ENCODE results near the gene BPIFB3.

BPIFB3 gene

DNA sequence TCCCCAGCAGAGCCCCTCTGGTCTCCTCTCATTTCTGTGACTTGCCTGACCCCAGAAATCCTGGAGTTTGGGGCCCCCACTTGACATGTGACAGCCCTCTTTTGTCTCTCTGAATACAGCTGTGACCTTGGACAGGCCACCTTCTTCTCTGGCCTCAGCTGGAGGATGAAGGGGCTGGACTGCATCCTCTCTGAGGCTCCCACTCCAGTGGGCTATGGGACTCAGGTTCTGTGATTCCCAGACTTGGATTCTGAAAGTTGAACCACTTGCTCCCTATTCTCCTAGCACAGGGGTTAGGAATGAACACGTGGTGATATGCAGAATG, 9.1 kb downstream of the BPIFB3 start:
- no peak for DNase-seq (ENCODE audit: low read depth in 2 of 2)

DNA sequence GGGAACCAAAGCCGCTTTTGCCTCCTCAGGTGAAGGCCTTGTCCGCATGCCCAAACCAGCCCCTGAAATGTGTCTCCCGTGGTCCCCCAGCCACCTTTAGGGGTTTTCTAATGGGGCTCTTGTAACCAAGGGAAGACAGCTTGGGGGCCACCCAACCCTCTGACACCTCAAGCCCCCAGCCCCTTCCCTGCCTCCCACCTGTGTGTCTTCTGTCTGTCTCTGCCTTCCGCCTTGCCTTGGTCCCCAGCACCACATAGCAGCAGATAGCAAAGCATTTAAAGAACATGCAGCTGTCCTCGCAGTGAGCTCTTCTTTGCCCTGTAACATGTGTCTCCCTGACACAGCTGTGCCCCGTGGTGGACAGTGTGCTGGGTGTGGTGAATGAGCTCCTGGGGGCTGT, 9.6 kb downstream of the BPIFB3 start:
- no peak for DNase-seq (ENCODE audit: low read depth in 2 of 2)

DNA sequence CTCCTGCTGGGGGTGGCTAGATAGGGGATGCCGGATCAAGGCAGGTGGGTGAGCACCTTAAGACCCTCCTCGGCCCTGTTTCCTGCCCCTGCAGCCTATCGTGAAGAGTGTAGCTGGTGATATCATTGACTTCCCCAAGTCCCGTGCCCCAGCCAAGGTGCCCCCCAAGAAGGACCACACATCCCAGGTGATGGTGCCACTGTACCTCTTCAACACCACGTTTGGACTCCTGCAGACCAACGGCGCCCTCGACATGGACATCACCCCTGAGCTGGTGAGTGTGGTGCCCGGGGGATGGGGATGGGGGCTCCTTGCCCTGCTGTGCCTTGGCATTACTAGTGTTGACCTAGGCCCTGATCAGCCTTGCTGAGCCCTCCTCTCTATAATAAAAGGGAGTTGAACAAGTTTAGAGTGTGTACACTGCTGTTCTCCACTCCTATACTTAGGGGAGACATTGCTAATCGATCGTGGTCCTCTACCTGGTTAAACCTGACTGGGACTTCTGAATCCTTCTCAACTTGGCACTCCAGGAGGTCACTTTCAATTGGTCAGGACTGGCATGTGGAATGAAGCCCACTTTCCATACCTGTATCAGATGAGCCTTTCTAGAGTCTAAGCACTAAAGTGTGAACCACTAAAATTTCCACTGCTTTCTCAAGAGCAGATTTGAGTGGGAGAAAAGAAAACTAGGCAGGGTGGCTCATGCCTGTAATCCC, 11.0 kb downstream of the BPIFB3 start:
- DNase-seq (ENCODE audit: low read depth in 2 of 2) = no peak

DNA sequence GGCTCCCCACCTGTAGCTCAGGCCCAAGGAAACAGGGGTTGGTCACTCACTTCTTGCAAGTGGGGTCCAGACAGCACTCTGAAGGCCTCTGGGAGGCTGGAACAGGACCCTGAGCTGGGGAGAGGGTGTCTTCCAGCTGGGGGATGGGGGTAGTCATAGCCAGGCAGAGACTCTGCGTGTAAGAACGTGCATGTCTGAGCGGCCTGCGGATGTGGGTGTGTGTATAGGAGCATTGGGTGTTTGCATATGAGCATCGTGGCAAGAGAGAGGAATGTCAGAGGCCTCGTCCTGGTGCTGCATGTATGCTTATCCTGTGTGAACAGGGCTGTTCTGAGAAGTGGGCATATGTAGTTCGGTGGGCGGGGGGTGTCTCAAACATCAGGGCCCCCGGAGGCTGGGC, 12.1 kb downstream of the BPIFB3 start:
- DNase-seq (ENCODE audit: low read depth in 2 of 2) = no peak

DNA sequence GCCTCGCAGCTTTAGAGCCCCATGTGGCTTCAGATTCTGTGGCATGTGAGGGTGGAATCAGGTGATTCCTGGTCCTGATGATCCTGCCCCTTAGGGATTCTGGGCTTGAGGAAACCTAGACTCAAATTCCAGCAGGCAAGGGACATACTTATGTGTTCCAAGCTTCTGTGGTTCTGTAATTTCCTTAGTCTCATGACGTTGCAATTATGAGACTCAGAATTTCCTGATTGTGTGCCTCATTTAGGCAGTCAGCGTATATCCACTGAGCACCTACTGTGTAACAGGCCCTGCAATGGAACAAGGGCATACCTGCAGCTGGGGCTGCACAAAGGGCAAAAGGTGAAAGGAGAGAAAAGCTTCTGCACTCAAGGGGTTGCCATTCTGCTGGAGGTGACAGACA, 14.1 kb downstream of the BPIFB3 start:
- DNase-seq (ENCODE audit: low read depth in 2 of 2) = no peak

DNA sequence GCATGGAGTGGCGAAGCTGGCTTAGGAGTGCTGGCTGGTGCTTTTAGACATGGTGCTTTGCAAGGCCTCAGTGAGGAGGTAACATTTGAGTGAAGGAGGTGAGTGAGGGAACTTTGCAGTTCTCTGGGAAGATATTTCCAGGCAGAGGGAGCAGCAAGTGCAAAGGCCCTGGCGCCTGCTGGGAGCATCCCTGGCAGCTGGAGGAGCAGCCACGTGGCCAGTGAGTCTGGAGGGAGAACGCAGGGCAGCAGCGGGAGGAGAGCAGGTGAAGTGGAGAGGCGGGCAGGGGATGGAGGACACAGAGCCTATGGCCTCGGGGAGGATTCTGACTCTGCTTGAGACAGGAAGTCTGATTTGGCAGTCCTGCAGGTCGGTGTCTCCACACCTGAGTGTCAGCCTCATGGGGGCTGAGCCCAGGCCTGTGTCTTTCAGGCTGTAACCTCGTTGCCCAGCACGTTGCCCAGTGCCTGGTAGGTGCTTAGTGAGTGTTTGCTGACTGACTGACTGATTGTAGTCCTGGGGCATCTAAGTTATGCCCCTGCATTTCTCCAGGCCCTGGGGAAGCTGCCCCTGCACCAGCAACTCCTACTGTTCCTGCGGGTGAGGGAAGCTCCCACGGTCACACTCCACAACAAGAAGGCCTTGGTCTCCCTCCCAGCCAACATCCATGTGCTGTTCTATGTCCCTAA, 14.7 kb downstream of the BPIFB3 start:
- DNase-seq (ENCODE audit: low read depth in 2 of 2) = no peak

DNA sequence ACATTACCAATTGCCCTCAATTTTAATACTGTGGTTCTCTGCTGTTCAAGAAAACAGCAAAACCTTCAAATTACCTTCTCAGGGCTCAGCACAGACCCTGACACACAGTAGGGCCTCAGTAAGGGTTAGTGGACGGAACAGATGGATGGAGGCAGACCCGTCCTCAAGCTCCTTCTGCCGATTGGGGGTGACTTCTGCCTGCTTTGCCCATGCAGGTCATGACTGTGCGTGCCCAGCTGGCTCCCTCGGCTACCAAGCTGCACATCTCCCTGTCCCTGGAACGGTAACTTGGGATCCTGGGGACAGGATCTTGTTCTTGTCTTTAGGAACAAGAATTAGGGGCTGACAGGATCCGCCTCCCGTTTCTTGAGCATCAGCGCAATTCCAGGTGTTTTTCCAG, 16.0 kb downstream of the BPIFB3 start:
- no peak for DNase-seq (ENCODE audit: low read depth in 2 of 2)

DNA sequence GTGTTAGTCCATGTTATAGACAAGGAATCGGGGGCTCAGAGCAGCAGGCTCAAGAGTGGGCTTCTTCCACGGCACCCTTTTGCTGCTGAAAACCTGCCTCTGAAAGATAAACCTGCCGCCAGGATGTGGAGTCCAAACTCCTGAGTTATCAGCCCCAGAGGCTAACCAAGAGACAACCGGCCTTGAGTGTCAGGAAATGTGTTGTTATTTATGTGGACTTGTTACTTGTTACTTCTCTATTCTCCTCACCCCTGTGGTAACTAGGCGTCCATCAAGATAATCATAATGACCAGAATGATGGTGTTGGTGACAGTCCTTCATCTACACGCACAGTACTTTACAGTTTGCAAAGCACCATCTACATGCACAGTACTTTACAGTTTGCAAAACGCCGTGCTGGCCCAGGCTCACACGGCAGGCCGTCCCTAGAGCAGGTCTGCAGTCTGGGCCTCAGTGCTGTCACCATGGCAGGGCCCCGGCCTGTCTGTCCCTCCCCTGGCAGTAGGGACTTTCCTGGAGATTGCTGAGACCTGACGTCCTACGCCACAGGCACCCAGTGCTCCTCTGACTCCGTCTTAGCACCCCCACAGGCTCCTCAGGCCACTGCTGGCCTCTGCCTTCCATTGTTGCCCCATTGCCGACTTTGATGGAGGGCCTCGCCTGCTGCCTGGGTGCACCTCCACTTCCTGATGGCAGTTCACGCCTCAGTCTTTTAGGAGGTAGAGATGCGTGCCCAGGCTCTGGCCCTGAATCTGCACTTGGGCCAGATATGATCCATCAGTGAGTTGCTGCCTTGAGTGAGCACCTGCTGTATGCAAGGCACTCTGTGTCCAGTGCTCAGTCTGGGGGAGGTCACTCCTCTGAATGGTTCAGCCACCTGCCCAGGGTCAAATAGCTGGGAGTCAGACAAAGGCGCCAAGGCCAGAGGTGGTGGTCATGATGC, 16.7 kb downstream of the BPIFB3 start:
- DNase-seq (ENCODE audit: low read depth in 2 of 2) = no peak

DNA sequence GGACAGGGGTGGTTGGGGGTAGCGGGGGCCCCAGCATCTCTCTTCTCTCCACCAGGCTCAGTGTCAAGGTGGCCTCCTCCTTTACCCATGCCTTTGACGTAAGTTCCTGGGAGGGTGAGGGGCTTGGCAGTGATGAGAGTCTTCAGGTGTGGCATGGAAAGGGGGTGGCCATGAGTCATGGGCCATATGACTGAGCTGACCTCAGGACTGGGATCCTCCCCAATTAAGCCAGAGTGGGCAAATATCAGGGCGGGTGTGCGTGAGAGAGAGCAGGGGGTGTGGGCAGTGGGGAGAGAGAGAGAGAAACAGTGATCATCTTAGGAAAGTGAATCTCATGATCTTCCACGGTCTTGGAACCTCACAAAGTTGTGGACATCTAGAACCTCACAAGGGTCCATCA, 17.5 kb downstream of the BPIFB3 start:
- no peak for DNase-seq (ENCODE audit: low read depth in 2 of 2)

DNA sequence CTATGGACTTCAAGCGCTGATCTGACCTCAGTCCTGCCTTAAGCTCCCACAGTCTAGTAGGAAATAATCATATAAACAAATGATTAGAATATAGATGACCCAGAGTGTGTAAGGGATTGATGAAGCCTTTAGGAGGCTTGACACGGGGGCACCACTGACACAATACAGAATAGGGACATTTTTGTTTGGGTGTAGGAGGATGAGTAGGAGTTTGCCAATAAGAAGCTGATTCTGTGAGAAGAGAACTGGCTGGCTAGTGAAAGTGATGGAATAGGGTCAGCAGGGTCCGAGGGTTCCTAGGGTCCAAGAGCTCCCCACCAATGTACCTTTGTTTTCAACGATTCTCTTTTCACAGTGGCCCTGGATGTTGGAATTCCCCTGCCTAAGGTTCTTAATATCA, 18.7 kb downstream of the BPIFB3 start:
- no peak for DNase-seq (ENCODE audit: low read depth in 2 of 2)

DNA sequence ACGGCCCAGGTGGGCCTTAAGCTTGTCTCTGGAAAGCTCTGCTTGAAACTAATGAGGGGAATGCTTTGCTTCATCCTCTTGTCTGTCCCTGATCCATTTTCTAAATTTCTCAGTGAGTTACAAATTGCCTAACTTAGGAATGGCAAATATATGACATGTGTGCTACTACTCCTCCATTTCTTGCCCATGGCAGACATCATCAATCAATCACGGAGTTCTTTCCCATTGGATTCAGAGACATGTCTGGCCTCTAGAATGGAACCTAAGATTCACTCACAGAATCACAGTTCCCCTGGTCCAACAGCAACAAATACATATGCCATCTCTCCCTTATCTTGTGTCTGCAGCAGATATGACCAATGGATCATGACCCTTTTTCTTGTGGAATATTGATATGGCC, 19.1 kb downstream of the BPIFB3 start:
- no peak for DNase-seq (ENCODE audit: low read depth in 2 of 2)

DNA sequence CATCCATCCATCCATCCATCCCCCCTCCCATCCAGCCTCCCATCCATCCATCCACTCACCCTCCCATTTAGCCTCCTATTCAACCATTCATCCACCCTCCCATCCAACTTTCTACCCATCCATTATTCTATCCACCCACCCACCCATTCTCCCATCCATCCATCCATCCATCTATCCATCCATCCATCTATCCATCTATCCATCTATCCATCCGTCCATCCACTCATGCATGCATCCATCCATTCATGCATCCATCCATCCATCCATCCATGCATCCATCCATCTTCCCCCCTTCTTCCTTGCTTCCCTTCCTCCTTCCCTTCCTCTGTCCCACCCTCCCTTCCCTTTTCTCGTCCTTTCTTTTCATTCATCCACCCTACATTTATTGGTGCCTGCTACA, 21.0 kb downstream of the BPIFB3 start:
- DNase-seq (ENCODE audit: low read depth in 2 of 2) = no peak

DNA sequence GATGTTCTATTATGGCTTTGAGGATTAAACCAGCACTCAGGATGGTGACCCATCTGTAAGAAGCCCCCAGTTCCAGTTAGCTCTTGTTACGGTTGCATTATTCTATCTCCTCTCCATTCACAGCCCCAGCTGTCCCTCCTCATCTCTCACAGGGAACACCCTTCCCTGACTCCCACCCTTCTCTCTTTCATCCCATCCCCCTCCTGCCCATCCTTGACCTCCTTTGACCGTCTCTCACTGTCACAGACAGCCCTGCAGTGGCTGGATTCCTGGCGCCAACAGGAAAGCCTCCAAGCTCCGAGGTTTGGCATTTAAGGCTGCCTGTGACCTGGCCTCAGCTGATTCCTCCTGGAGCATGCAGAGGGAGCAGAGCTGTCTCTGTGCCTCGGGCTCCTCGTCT, 21.6 kb downstream of the BPIFB3 start:
- no peak for DNase-seq (ENCODE audit: low read depth in 2 of 2)

DNA sequence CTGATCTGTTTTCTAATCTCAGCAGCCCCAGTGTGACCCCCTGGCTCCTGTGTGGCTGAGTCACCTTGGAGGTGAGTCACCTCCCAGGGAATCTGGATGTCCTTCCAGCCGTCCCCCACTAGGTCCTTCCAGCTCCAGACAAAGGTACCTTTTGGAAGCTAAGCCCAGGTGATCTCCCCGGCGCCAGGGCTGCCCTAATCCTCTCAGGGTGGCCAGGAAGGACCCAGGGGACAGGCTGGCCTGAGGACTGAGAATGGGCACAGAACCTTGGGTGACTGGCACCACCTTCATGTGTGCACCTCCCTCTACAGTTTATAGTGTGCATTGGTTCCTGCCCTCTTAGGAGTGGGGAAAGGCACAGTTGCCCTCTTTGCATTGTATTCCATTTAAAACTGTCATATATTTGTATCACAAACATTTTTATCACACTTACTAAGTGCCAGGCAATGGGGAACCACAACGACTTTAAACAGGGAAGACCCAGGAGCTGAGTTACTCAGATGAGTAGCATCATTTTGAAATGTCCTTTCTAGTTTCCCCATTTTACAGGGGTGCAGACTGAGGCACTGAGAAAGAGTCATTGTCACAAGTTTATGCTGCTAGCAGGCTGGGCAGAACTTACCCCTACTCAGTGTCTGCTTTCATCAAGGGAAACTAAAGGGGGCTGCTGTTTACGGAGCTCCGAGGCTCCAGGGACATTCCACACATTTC, 23.1 kb downstream of the BPIFB3 start:
- no peak for DNase-seq (ENCODE audit: low read depth in 2 of 2)

DNA sequence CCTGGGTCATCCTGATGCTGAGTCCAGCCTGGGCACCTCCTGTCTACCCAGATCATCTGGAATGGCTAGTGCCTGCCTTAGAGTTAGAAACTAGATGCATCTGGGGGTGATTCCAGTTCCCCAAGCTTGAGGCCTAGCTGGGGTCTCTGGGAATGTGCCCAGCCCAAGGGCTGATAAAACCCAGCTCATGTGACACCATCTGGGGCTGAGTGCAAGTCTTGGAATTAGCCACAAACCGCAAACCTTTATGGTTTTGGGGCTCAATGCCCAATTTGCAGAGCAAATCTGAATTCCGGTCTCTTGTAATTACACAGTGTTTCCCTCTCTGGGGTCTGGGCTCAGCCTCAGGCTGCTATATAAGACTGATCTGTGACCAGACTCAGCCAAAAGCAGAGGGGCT, 25.6 kb downstream of the BPIFB3 start, which contains the start of gene BPIFB4:
Gene BPIFB4 (plus strand): TSS at position 385 of the 400 bp plus-strand sequence. CDS start 1,884 bp downstream, outside the sequence.
- no peak for DNase-seq (ENCODE audit: low read depth in 2 of 2)

DNA sequence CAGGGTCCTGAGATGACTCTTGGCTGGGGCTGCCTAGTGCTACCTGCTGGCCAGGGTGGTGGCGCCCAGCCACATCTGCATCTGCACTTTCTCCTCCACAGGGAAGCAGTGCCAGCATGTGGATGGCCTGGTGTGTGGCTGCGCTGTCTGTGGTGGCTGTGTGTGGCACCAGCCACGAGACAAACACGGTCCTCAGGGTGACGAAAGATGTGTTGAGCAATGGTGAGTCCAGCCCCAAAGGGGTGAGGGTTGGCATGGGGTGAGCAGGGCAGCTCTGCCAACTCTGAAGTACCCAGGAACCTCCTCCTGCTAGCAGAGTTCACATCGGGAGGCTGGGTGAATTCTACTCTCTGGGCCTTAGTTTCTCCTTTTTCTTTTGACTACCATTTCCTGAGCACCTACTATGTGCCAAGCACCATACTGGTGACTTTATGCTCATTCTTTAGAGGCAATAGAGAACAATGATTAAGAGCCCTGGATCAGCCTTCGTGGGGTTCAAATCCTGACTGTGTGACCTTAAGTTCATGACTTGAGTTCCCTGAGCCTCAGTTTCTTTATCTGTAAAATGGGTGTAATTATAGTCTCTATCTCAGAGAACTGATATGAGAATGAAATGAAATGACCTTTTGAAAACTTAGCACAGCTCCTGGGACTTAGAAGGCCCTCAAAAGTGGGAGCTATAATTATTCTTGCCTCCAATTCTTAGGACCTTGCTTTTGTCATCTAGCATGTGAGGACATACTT, 27.9 kb downstream of the BPIFB3 start:
- DNase-seq (ENCODE audit: low read depth in 2 of 2) = no peak

DNA sequence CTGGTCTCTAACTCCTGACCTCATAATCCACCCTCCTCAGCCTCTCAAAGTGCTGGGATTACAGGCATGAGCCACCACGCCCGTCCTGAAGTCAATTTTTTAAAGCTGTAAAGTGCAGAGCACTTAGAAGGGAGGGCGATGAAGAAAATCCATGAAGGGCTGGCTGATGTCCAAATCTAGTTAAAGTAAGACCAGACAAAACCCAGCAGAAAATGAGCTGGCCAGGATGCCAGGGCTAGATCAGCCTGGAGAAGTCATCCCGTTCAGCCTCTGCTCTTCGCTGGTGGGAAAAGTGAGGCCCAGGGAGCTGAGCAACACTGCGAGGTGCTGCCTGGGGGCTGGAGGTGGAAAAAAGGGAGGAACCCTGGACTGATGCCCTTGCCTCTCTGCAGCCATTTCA, 28.8 kb downstream of the BPIFB3 start:
- DNase-seq (ENCODE audit: low read depth in 2 of 2) = no peak

DNA sequence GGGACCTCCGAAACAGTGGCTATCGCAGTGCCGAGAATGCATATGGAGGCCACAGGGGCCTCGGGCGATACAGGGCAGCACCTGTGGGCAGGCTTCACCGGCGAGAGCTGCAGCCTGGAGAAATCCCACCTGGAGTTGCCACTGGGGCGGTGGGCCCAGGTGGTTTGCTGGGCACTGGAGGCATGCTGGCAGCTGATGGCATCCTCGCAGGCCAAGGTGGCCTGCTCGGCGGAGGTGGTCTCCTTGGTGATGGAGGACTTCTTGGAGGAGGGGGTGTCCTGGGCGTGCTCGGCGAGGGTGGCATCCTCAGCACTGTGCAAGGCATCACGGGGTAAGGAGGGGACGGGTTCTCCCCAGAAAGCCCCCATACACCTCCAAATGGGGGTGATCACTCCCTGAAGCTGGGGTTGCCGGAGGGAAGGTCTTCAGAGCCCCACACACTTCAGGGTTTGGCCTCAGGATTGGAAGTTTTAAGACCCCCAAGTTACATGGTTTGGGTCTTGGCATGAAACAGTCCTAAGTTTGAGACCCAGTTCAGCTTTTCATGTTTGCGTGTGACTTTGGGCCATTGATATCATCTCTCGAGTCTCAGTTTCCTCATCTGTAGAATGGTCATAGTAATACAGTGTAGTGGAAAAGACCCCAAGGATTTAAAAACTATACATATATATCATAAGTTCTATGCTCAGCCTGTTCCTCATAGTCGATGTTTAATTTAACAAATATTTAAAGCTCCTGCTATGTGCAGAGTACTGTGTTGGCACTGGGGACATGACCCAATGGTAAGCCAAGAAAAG, 30.0 kb downstream of the BPIFB3 start:
- DNase-seq (ENCODE audit: low read depth in 2 of 2) = no peak

DNA sequence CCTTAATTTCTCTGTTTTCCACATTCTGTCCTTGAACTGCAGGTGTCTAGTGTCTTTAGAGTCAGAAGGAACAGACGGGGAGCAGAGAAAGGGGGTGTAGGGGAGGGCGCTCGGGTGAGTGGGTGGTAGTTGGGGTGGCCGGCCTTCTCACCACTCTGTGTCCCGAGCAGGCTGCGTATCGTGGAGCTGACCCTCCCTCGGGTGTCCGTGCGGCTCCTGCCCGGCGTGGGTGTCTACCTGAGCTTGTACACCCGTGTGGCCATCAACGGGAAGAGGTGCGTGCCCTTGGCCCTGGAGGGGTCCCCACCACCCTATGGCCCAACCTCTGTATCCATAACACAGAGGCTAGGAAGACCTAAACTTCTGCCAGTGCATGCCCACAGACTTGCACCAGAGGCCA, 31.0 kb downstream of the BPIFB3 start:
- DNase-seq (ENCODE audit: low read depth in 2 of 2) = no peak

DNA sequence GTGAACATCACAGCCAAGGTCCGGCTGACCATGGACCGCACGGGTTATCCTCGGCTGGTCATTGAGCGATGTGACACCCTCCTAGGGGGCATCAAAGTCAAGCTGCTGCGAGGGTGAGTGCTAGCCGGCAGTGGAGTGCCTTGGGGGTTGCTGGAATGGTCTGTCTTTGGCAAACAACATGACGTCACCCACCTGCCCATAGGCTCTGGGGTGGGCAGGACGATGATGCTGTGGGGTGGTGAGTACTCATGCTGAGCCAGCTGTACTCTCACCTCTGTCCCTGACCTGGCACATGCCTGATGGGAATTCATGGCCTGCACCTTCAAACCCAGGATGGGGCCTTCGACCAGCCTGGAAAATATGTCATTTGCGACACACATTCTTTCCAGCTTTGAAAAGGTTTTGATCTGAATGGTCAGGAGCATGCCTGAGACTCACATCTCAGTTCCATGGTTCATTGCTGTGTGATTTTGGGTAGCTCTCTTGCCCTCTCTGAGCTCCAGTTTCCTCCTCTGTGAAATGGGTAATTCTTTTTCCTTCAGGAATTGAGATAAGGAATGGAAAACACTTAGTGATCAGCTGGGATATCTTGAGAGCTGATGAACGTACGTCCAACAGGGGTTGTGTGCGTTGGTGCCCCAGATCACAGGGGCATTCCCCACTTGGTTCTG, 32.5 kb downstream of the BPIFB3 start:
- DNase-seq (ENCODE audit: low read depth in 2 of 2) = no peak
